Measurements from ENCODE around the gene HDAC7. TPM values are rescaled to one million over a fixed set of nuclear protein-coding genes. Genes with fewer than 3 reads are reported as not detected.
A peak's percentile ranks its signal among the peaks of the same experiment; 100 is the strongest.

HDAC7 gene
- total RNA-seq, 4 donors from 2014 or later, result 90.4 to 186 (median 98.4) TPM

GRCh38 chr12:47841910-47842309 lies 22.2 kb upstream of the HDAC7 start:
- no peak for DNase-seq (ENCODE audit: low spot score in 2 of 2)
- TF ChIP-seq EP300 (IDR thresholded peaks at IDR 0.05), result no peak
- TF ChIP-seq POLR2A (IDR thresholded peaks at IDR 0.05), result no peak
- TF ChIP-seq CTCF (IDR thresholded peaks at IDR 0.05), result no peak
- H3K27me3 ChIP-seq, result no peaks in the 10 kb centered on the region
- H3K27ac ChIP-seq, result no peak overlapping the region
- peaks cover 0 to 30% (median 4%) of the 10 kb centered on the region in 4 donors for H3K4me1 ChIP-seq
- no peaks in the 10 kb centered on the region for H3K9me3 ChIP-seq
- 68 to 69% methylated on average over 4 of the region's 4 CpGs for WGBS, 2 donors
- H3K4me3 ChIP-seq, result no peak overlapping the region
- no peaks in the 10 kb centered on the region for H3K36me3 ChIP-seq

GRCh38 chr12:47841501-47841900 lies 21.8 kb upstream of the HDAC7 start:
- 87 to 91% methylated on average over 2 of the region's 2 CpGs for WGBS, 2 donors
- DNase-seq (ENCODE audit: low spot score in 2 of 2), result no peak
- no peaks in the 10 kb centered on the region for H3K27me3 ChIP-seq
- no peaks in the 10 kb centered on the region for H3K9me3 ChIP-seq
- peaks cover 0 to 30% (median 4%) of the 10 kb centered on the region in 4 donors for H3K4me1 ChIP-seq
- no peak for TF ChIP-seq EP300 (IDR thresholded peaks at IDR 0.05)
- TF ChIP-seq POLR2A (IDR thresholded peaks at IDR 0.05), result no peak
- no peak for TF ChIP-seq CTCF (IDR thresholded peaks at IDR 0.05)
- H3K4me3 ChIP-seq, result no peak overlapping the region
- no peaks in the 10 kb centered on the region for H3K36me3 ChIP-seq
- H3K27ac ChIP-seq, result no peak overlapping the region

- Histone ChIP-seq H3K27ac (no peak overlapping the region), H3K4me3 (no peak overlapping the region), H3K9me3 (no peaks in the 10 kb centered on the region), H3K36me3 (no peaks in the 10 kb centered on the region), H3K4me1 (peaks cover 0 to 34% (median 4%) of the 10 kb centered on the region in 4 donors), H3K27me3 (no peaks in the 10 kb centered on the region)
- 94 to 100% methylated on average over 1 of the region's 1 CpG for WGBS, 2 donors
- no peak for DNase-seq (ENCODE audit: low spot score in 2 of 2)
- TF ChIP-seq EP300 (IDR thresholded peaks at IDR 0.05) (no peak), POLR2A (IDR thresholded peaks at IDR 0.05) (no peak), CTCF (IDR thresholded peaks at IDR 0.05) (no peak)
Observed at GRCh38 chr12:47840571-47840970, 20.9 kb upstream of the HDAC7 start.

- Histone ChIP-seq H3K4me3 (no peak overlapping the region), H3K4me1 (peaks cover 0 to 27% (median 5%) of the 10 kb centered on the region in 4 donors), H3K27me3 (no peaks in the 10 kb centered on the region), H3K9me3 (no peaks in the 10 kb centered on the region), H3K36me3 (no peaks in the 10 kb centered on the region), H3K27ac (no peak overlapping the region)
- TF ChIP-seq POLR2A (IDR thresholded peaks at IDR 0.05) (no peak), CTCF (IDR thresholded peaks at IDR 0.05) (no peak), EP300 (IDR thresholded peaks at IDR 0.05) (no peak)
- WGBS, 2 donors, result 87 to 91% methylated on average over 7 to 8 of the region's 8 CpGs
- no peak for DNase-seq (ENCODE audit: low spot score in 2 of 2)
Observed at GRCh38 chr12:47839214-47839876, 19.6 kb upstream of the HDAC7 start.

GRCh38 chr12:47838286-47838931 lies 18.7 kb upstream of the HDAC7 start:
- peak in 1 of 2 donors; percentile 62 for DNase-seq (ENCODE audit: low spot score in 2 of 2)
- TF ChIP-seq POLR2A (IDR thresholded peaks at IDR 0.05) (no peak), CTCF (IDR thresholded peaks at IDR 0.05) (peak; percentile 46 to 67 (median 55))
- H3K27ac ChIP-seq, result peak overlapping the region in 1 of 4 donors; percentile 34
- H3K4me3 ChIP-seq, result no peak overlapping the region
- H3K27me3 ChIP-seq, result no peaks in the 10 kb centered on the region
- WGBS, 2 donors, result 42 to 51% methylated on average over 7 to 10 of the region's 10 CpGs
- peaks cover 0 to 23% (median 5%) of the 10 kb centered on the region in 4 donors for H3K4me1 ChIP-seq
- H3K36me3 ChIP-seq, result no peaks in the 10 kb centered on the region
- no peaks in the 10 kb centered on the region for H3K9me3 ChIP-seq

Data from tibial nerve (tissue), 4 donors.